NT2/D1 (cell line): Measurements from ENCODE around the gene CERS6.

Experiments used
- SUZ12 ChIP-seq: IDR thresholded peaks from 2 replicates; pipeline ENCODE4 v1.6.1; 2011; ENCODE audit not compliant: insufficient read length, insufficient read depth; ENCODE audit errors: extremely low read depth
- YY1 ChIP-seq: IDR thresholded peaks from 2 replicates; pipeline ENCODE4 v1.6.1; 2011; ENCODE audit not compliant: insufficient read length, insufficient read depth
- ZNF274 ChIP-seq: IDR thresholded peaks from 2 replicates; pipeline ENCODE4 v1.6.1; 2011; ENCODE audit warnings: mild to moderate bottlenecking, low read depth, low read length

DNA sequence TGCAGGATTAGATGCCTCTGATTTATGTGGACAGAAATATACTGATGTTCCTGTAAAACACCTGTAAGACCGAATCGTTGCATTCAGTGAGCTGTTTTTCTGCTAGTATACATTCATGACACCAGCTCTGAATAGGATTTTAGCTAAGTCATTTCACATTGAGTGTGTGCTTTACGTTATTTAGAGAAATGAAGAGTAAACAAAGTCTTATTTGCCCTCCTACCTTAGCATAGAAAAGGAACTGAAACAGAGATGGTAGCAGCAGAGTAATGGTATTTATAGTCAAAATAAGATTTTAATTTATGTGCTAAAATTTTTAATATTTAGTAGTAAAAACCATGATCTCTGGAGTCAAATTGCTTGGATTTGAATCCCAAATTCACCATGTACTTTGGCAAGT is 168.0 kb downstream of the CERS6 start:
- TF ChIP-seq ZNF274 (no peak), SUZ12 (no peak), YY1 (no peak)
